ENCODE results near the gene IL17B. TPM values are rescaled to one million over a fixed set of nuclear protein-coding genes. Genes with fewer than 3 reads are reported as not detected.
"Not testable (repeated sequence)": the region's sequence is repeated elsewhere in the genome, so short reads cannot be mapped to it uniquely, and the experiment has no call there.

Gene IL17B
- total and polyA plus RNA-seq, 12 donors: 1.5 to 20.1 (median 2.9) TPM; not detected in 1

GRCh38 chr5:149391524-149391923, 12.4 kb upstream of the IL17B start:
- 68 to 95% (median 87%) methylated on average over 5 to 6 of the region's 6 CpGs for WGBS, 4 donors
- Histone ChIP-seq H3K9me3 (replicated peaks in 1 of 3) (no peaks in the 10 kb centered on the region), H3K27me3 (no peaks in the 10 kb centered on the region), H3K27ac (no peak overlapping the region), H3K4me3 (no peak overlapping the region), H3K4me1 (replicated peaks in 1 of 2) (peaks cover 21 to 26% of the 10 kb centered on the region in 2 donors), H3K36me3 (replicated peaks in 1 of 2) (no peaks in the 10 kb centered on the region)
- intact Hi-C loops (cut with DNase I): no loop called here
- DNase-seq: no peak
- TF ChIP-seq CTCF (IDR thresholded peaks at IDR 0.05) (no peak), POLR2A (IDR thresholded peaks at IDR 0.05) (no peak)

GRCh38 chr5:149391076-149391475, 12.0 kb upstream of the IL17B start:
- intact Hi-C loops (cut with DNase I); DNase-seq; H3K27me3 ChIP-seq; H3K4me3 ChIP-seq; H3K27ac ChIP-seq; H3K36me3 ChIP-seq (replicated peaks in 1 of 2); H3K9me3 ChIP-seq (replicated peaks in 1 of 3): not testable (repeated sequence)
- 85 to 93% (median 89%) methylated on average over 6 of the region's 6 CpGs for WGBS, 4 donors
- H3K4me1 ChIP-seq (replicated peaks in 1 of 2): peaks cover 25 to 30% of the 10 kb centered on the region in 2 donors

- peak overlapping the region in 2 of 5 donors; percentile 3 to 80 for H3K27ac ChIP-seq
- intact Hi-C loops (cut with DNase I): no loop called here
- TF ChIP-seq CTCF (IDR thresholded peaks at IDR 0.05) (no peak), POLR2A (IDR thresholded peaks at IDR 0.05) (no peak)
- H3K4me3 ChIP-seq: no peak overlapping the region
- H3K9me3 ChIP-seq (replicated peaks in 1 of 3): no peaks in the 10 kb centered on the region
- 85 to 91% (median 87%) methylated on average over 10 to 11 of the region's 11 CpGs for WGBS, 4 donors
- peaks cover 25 to 38% of the 10 kb centered on the region in 2 donors for H3K4me1 ChIP-seq (replicated peaks in 1 of 2)
- H3K27me3 ChIP-seq: no peaks in the 10 kb centered on the region
- no peaks in the 10 kb centered on the region for H3K36me3 ChIP-seq (replicated peaks in 1 of 2)
- DNase-seq: no peak
Observed at GRCh38 chr5:149389552-149390495, 10.7 kb upstream of the IL17B start.

GRCh38 chr5:149388498-149389190, 9.6 kb upstream of the IL17B start:
- intact Hi-C loops (cut with DNase I): no loop called here
- Histone ChIP-seq H3K4me1 (replicated peaks in 1 of 2) (peaks cover 25 to 49% of the 10 kb centered on the region in 2 donors), H3K27me3 (no peaks in the 10 kb centered on the region), H3K9me3 (replicated peaks in 1 of 3) (no peaks in the 10 kb centered on the region), H3K27ac (peak overlapping the region; percentile 45 to 90 (median 80)), H3K36me3 (replicated peaks in 1 of 2) (no peaks in the 10 kb centered on the region), H3K4me3 (no peak overlapping the region)
- WGBS, 4 donors: 58 to 90% (median 75%) methylated on average over 7 of the region's 7 CpGs
- TF ChIP-seq POLR2A (IDR thresholded peaks at IDR 0.05) (no peak), CTCF (IDR thresholded peaks at IDR 0.05) (no peak)
- no peak for DNase-seq

Measured in adrenal gland (tissue), 12 donors.